ENCODE data around the gene NECTIN2. TPM values are rescaled to one million over a fixed set of nuclear protein-coding genes. Genes with fewer than 3 reads are reported as not detected.

NECTIN2 gene
- polyA plus RNA-seq, 12 donors: 32.7 to 96.2 (median 44.5) TPM; not detected in 1

Other genes starting within 250 kb of the NECTIN2 start
- not detected for gene IGSF23, start 232.7 kb upstream of the NECTIN2 start, polyA plus RNA-seq (ENCODE audit: insufficient read length in 12 of 12)
- gene PVR, start 202.4 kb upstream of the NECTIN2 start, polyA plus RNA-seq (ENCODE audit: insufficient read length in 12 of 12): 10 to 100 TPM in 11 of 12 donors, not detected in 1; 19.4 to 28.7 (median 21.1) TPM
- 10 to 100 TPM in 3 of 12 donors, 1 to 10 TPM in 8, not detected in 1; 4.4 to 13.3 (median 8.3) TPM for gene CEACAM19, start 174.8 kb upstream of the NECTIN2 start, polyA plus RNA-seq (ENCODE audit: insufficient read length in 12 of 12)
- gene CEACAM16, start 147.1 kb upstream of the NECTIN2 start, polyA plus RNA-seq (ENCODE audit: insufficient read length in 12 of 12): under 1 TPM in 9 of 12 donors, not detected in 3; 0.26 to 0.89 (median 0.53) TPM
- gene BCL3, start 97.6 kb upstream of the NECTIN2 start, polyA plus RNA-seq (ENCODE audit: insufficient read length in 12 of 12): 10 to 100 TPM in 5 of 12 donors, 1 to 10 TPM in 6, not detected in 1; 8.4 to 25.4 (median 9.6) TPM
- gene CBLC, start 68.4 kb upstream of the NECTIN2 start, polyA plus RNA-seq (ENCODE audit: insufficient read length in 12 of 12): 1 to 10 TPM in 3 of 12 donors, under 1 TPM in 4, not detected in 5; 0.11 to 9.9 (median 0.18) TPM
- gene BCAM, start 37.2 kb upstream of the NECTIN2 start, polyA plus RNA-seq (ENCODE audit: insufficient read length in 12 of 12): 100 to 1,000 TPM in 11 of 12 donors, not detected in 1; 113 to 274 (median 169) TPM
- 10 to 100 TPM in 11 of 12 donors, not detected in 1; 24.1 to 49.4 (median 30.2) TPM for gene TOMM40, start 45.0 kb downstream of the NECTIN2 start, polyA plus RNA-seq (ENCODE audit: insufficient read length in 12 of 12)
- 10 to 100 TPM in 11 of 12 donors, not detected in 1; 20.6 to 69.6 (median 36.6) TPM for gene APOE, start 59.5 kb downstream of the NECTIN2 start, polyA plus RNA-seq (ENCODE audit: insufficient read length in 12 of 12)
- gene APOC1, start 68.3 kb downstream of the NECTIN2 start, polyA plus RNA-seq (ENCODE audit: insufficient read length in 12 of 12): 10 to 100 TPM in 10 of 12 donors, 1 to 10 TPM in 1, not detected in 1; 7.9 to 62.6 (median 15.9) TPM
- gene APOC4, start 95.9 kb downstream of the NECTIN2 start, polyA plus RNA-seq (ENCODE audit: insufficient read length in 12 of 12): under 1 TPM in 2 of 12 donors, not detected in 10; 0.40 to 0.41 TPM
- gene APOC2, start 99.8 kb downstream of the NECTIN2 start, polyA plus RNA-seq (ENCODE audit: insufficient read length in 12 of 12): 1 to 10 TPM in 3 of 12 donors, under 1 TPM in 5, not detected in 4; 0.30 to 6.5 (median 0.72) TPM
- 10 to 100 TPM in 11 of 12 donors, not detected in 1; 44.9 to 93.6 (median 54.1) TPM for gene CLPTM1, start 109.1 kb downstream of the NECTIN2 start, polyA plus RNA-seq (ENCODE audit: insufficient read length in 12 of 12)
- 10 to 100 TPM in 1 of 12 donors, 1 to 10 TPM in 10, not detected in 1; 2.7 to 11.7 (median 4.6) TPM for gene RELB, start 155.2 kb downstream of the NECTIN2 start, polyA plus RNA-seq (ENCODE audit: insufficient read length in 12 of 12)
- gene CLASRP, start 192.7 kb downstream of the NECTIN2 start, polyA plus RNA-seq (ENCODE audit: insufficient read length in 12 of 12): 10 to 100 TPM in 11 of 12 donors, not detected in 1; 35.7 to 78.3 (median 40.6) TPM
- gene ZNF296, start 230.2 kb downstream of the NECTIN2 start, polyA plus RNA-seq (ENCODE audit: insufficient read length in 12 of 12): 1 to 10 TPM in 3 of 12 donors, under 1 TPM in 7, not detected in 2; 0.25 to 2.2 (median 0.54) TPM
- 10 to 100 TPM in 11 of 12 donors, not detected in 1; 14.0 to 26.1 (median 22.3) TPM for gene GEMIN7, start 233.0 kb downstream of the NECTIN2 start, polyA plus RNA-seq (ENCODE audit: insufficient read length in 12 of 12)
- 10 to 100 TPM in 11 of 12 donors, not detected in 1; 15.0 to 43.3 (median 20.3) TPM for gene PPP1R37, start 246.9 kb downstream of the NECTIN2 start, polyA plus RNA-seq (ENCODE audit: insufficient read length in 12 of 12)